Activated naive CD4-positive, alpha-beta T cell treated with anti-CD3 and anti-CD28 coated beads for 36 hours (primary cell): ENCODE measurements around the gene GRIK3. TPM values are rescaled to one million over a fixed set of nuclear protein-coding genes. Genes with fewer than 3 reads are reported as not detected.

Experiments
- CTCF ChIA-PET: fragments of 350-600 bp; sonication (Branson Sonifier 250); formaldehyde crosslinking; loops from one replicate; lab custom pipeline; 2021; ENCODE audit warnings: antibody characterized with exemption; lab: Charles Lee
- DNase-seq: peaks from one replicate; pipeline ENCODE4 v3.0.0-alpha.2; 2020
- H3K27ac Mint-ChIP-seq: one replicate; pipeline ENCODE4 v1.8.0; 2021; ENCODE audit warnings: mild to moderate bottlenecking, mixed read lengths
- H3K27me3 Mint-ChIP-seq: one replicate; pipeline ENCODE4 v1.8.0; 2021; ENCODE audit warnings: low read depth, mixed read lengths
- H3K36me3 Mint-ChIP-seq: one replicate; pipeline ENCODE4 v1.8.0; 2021; ENCODE audit warnings: low read depth, mixed read lengths
- H3K4me1 Mint-ChIP-seq: one replicate; pipeline ENCODE4 v1.8.0; 2021; ENCODE audit warnings: low read depth, mixed read lengths
- H3K4me3 Mint-ChIP-seq: one replicate; pipeline ENCODE4 v1.8.0; 2021; ENCODE audit warnings: mild to moderate bottlenecking, moderate library complexity, mixed read lengths
- H3K9me3 Mint-ChIP-seq: one replicate; pipeline ENCODE4 v1.8.0; 2021; ENCODE audit warnings: mixed read lengths
- intact Hi-C: fragments of 100-400 bp; cut with micrococcal nuclease; formaldehyde crosslinking; loops from one replicate; pipeline ENCODE4 v1.15.1; 2023
- total RNA-seq, 2 experiments: library from RNA; stranded (reverse); gene quantifications; one replicate each; pipeline ENCODE4 v1.2.3, GENCODE V29; 2021

Gene GRIK3
- total RNA-seq, 2 experiments from 2014 or later, result not detected

DNA sequence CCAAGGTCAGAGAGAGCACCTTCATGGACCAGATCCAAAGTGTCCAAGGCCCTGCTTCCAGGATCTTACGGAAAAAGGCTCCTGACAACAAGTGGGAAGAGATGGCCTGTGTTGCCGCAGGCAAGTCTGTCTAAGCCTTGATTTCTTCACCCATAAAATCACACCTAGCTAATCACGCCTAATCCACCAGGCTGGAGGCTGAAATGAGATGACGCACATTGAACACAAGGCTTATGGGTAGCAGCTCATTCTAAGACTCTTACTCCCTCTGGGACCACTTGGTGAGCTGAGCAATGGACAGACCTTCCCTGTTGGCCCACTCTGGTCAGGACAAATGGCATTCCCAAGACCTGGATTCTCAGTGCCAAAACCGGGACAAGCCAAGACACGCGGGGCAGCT, 38.2 kb downstream of the GRIK3 start:
- Mint-ChIP-seq H3K9me3 (no peaks in the 10 kb centered on the region), H3K4me1 (no peaks in the 10 kb centered on the region), H3K27me3 (peaks cover 7% of the 10 kb centered on the region), H3K27ac (no peak overlapping the region), H3K4me3 (no peak overlapping the region), H3K36me3 (no peaks in the 10 kb centered on the region)
- intact Hi-C loops, result no loop called here
- CTCF ChIA-PET, result no interaction called here
- DNase-seq, result no peak

DNA sequence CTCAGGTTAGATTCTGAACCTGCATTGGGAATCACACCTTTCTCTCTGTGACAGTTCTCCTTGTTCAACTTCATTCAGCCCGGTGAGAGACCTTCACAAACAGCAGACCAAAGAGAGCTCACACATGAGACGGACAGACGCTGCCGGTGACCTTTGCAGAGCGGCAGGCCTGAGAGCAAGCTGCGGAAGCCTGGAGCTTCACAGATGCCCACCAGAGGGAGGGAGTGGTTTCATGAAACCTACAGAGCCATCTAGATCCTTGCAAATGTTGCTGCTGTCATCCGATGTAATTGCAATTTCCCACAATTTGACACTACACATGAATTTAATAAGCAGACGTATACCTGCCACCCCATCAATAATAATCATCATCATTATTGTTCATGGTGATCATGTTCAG, 39.4 kb downstream of the GRIK3 start:
- intact Hi-C loops, result no loop called here

DNA sequence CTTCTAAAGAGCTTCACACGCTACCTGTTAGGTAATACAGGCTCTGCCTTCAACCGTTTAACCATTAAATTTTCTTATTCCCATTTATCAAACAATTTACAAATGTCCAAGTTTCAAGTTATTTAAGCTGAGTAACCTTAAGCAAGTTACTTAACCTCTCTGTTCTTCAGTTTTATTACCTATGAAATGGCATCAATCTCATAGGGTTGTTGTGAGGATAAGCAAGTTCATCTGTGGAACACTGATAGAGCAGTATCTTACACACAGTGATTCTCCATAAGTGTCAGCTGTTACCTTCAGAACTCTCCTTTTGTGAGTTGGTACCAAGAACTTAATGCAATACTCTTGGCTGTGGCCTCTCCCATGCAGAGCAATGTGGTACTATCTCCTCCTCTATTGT, 40.0 kb downstream of the GRIK3 start:
- Mint-ChIP-seq H3K27ac (no peak overlapping the region), H3K9me3 (no peaks in the 10 kb centered on the region), H3K4me1 (no peaks in the 10 kb centered on the region), H3K27me3 (peaks cover 10% of the 10 kb centered on the region), H3K36me3 (no peaks in the 10 kb centered on the region), H3K4me3 (no peak overlapping the region)
- no peak for DNase-seq
- CTCF ChIA-PET, result no interaction called here
- intact Hi-C loops, result no loop called here

More for the DNA sequence above, 39.4 kb downstream of the GRIK3 start:
- CTCF ChIA-PET, result no interaction called here
- DNase-seq, result no peak
- no peaks in the 10 kb centered on the region for H3K36me3 Mint-ChIP-seq
- H3K4me1 Mint-ChIP-seq, result no peaks in the 10 kb centered on the region
- no peaks in the 10 kb centered on the region for H3K9me3 Mint-ChIP-seq
- peaks cover 10% of the 10 kb centered on the region for H3K27me3 Mint-ChIP-seq
- H3K27ac Mint-ChIP-seq, result no peak overlapping the region
- H3K4me3 Mint-ChIP-seq, result no peak overlapping the region

DNA sequence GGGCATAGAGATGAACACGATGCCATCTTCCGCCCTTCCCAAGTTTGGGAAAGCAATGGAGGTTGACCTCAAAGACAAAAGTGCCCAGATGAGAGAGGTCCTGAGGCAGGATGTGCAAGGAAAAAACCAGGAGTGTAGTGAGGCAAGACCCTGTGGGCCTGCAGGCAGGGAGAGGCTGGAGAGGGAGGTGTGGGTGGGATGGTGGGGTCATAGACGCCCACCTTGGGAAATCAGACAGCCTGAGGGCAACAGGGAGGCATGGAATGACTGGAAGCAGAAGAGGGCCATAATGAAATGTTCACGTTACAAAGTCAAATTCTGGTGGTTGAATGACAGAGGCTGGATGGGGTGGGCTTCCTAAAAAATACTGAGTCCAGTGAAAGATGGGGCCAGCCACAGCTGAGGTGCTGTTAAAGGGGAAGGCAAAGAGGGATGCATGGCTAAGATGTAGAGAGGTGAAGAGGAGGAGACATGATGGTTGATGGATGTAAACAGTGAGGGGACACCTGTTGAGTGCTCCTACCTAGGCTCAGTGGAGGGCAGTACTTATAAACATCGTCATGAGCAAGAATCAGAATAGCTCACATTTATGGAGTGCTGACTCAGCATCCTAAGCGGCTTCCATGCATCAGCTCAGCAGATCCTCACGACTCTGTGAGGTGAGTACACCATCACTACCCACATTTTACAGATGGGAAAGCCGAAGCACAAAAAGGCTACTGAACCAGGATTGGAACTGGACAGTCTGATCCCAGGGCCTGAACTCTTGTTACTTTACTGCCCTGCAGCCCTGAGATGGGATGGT, 42.0 kb downstream of the GRIK3 start:
- H3K27me3 Mint-ChIP-seq, result peaks cover 13% of the 10 kb centered on the region
- H3K4me1 Mint-ChIP-seq, result no peaks in the 10 kb centered on the region
- no peak for DNase-seq
- H3K36me3 Mint-ChIP-seq, result no peaks in the 10 kb centered on the region
- intact Hi-C loops, result no loop called here
- no peaks in the 10 kb centered on the region for H3K9me3 Mint-ChIP-seq
- no peak overlapping the region for H3K27ac Mint-ChIP-seq
- CTCF ChIA-PET, result no interaction called here
- no peak overlapping the region for H3K4me3 Mint-ChIP-seq

DNA sequence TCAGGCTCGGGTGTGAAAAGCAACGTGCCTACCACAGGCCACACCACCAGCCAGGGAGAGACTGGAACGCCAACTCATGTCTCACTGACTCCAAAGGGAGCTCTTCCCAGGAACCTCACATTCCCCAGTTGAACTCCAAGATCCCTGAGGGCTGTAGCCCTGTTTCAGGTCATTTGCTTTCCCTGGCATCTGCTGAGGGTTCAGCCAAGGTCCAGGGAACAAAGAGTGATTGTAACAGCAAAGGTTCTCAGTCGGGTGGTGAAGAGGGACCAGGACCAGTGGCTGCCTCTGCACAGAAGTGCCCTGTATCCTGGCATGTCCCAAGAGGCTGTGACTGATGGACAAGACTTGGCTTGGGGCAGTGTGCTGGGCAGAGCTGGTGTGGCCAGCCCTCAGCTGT, 42.8 kb downstream of the GRIK3 start:
- no peaks in the 10 kb centered on the region for H3K4me1 Mint-ChIP-seq
- intact Hi-C loops, result no loop called here
- CTCF ChIA-PET, result no interaction called here
- H3K9me3 Mint-ChIP-seq, result no peaks in the 10 kb centered on the region
- no peak overlapping the region for H3K4me3 Mint-ChIP-seq
- no peak for DNase-seq
- H3K27ac Mint-ChIP-seq, result no peak overlapping the region
- no peaks in the 10 kb centered on the region for H3K36me3 Mint-ChIP-seq
- H3K27me3 Mint-ChIP-seq, result peaks cover 13% of the 10 kb centered on the region

DNA sequence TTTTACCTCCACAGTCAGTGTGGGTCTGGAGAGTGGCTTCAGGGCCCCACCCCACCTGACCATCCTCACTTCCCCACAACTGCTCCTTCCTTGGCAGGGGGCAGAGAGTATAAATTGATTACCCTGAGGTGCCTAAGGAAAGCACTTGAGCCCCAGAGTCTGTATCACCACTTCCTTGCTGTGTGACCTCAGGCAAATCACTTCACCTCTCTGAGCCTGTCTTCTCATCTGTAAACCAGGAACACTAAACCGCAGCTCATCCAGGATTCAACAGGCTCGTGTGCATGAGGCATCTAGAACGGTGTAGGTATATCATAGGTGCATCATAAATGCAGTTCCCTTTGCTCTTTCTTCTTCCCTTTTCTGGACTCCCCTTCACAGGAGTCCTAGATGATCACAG, 43.4 kb downstream of the GRIK3 start:
- no peaks in the 10 kb centered on the region for H3K36me3 Mint-ChIP-seq

DNA sequence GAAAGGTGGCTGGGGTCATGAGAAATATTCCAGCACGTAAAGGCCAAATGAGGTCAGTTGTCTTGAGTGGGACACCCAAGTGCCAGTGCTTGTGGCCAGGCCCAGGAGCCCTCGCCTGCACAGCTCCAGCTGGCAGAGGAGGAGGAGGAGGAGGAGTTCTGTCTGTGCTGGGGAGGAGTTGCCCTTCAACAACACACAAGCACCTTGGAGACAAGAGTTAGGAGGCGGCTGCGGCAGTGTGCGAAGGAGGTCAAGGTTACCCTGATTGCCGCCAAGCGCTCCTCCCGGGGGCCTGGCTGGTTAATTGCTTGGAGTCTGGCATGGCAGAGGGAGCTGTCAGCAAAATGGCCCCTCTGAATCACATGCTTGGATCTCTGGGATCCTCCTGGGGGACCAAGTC, 45.1 kb downstream of the GRIK3 start:
- Mint-ChIP-seq H3K27me3 (peaks cover 13% of the 10 kb centered on the region), H3K4me1 (no peaks in the 10 kb centered on the region), H3K36me3 (no peaks in the 10 kb centered on the region), H3K4me3 (no peak overlapping the region), H3K9me3 (no peaks in the 10 kb centered on the region), H3K27ac (no peak overlapping the region)
- intact Hi-C loops, result no loop called here
- CTCF ChIA-PET, result no interaction called here
- no peak for DNase-seq

More for the DNA sequence above, 43.4 kb downstream of the GRIK3 start:
- intact Hi-C loops, result no loop called here
- DNase-seq, result no peak
- Mint-ChIP-seq H3K27ac (no peak overlapping the region), H3K9me3 (no peaks in the 10 kb centered on the region), H3K27me3 (peaks cover 13% of the 10 kb centered on the region), H3K4me3 (no peak overlapping the region), H3K4me1 (no peaks in the 10 kb centered on the region)
- CTCF ChIA-PET, result no interaction called here

DNA sequence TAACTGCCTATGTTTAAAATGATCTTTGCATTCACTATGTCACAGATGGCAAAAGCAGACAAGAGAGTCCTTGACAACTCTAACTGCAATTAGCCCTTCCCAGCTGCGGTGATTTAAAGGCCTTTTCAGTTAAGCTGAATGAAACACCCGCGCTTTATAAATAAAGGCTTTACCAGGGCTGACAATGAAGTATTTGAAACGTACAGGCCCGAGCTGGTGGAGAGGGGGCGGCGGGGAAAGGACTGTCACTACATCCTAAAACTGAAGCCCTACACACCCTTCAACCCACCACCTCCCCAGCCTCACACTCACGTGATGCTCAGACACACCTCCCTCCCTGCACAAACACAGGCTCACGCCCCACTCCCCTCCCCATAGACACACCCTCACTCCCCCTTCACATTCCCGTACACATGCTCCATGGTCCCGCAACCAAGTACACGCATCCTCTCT, 45.5 kb downstream of the GRIK3 start:
- CTCF ChIA-PET, result no interaction called here
- intact Hi-C loops, result no loop called here
- Mint-ChIP-seq H3K4me1 (no peaks in the 10 kb centered on the region), H3K36me3 (no peaks in the 10 kb centered on the region), H3K27me3 (peaks cover 13% of the 10 kb centered on the region), H3K27ac (no peak overlapping the region), H3K9me3 (no peaks in the 10 kb centered on the region), H3K4me3 (no peak overlapping the region)
- no peak for DNase-seq

DNA sequence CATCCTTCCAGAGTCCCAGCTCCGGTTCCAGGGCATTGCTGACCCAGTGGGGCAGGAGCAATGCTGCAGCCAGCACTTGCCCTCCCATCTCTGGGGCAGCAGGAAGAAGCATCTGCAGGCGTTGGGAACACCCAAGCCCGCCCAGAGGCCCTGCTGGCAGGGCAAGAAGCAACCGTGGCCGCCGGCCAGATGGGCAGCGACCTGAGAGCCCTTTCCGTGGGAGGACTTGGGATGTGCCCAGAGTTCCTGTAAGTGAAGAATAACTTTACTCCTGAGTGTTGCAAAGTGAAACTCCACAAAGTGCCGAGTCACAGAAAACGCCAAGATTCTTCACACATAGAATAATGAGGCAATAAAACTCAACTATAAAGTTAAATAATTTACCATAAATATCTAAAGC, 46.0 kb downstream of the GRIK3 start:
- no peak overlapping the region for H3K27ac Mint-ChIP-seq
- intact Hi-C loops, result no loop called here
- CTCF ChIA-PET, result no interaction called here
- no peak overlapping the region for H3K4me3 Mint-ChIP-seq
- peaks cover 14% of the 10 kb centered on the region for H3K27me3 Mint-ChIP-seq
- no peaks in the 10 kb centered on the region for H3K4me1 Mint-ChIP-seq
- H3K36me3 Mint-ChIP-seq, result no peaks in the 10 kb centered on the region
- no peaks in the 10 kb centered on the region for H3K9me3 Mint-ChIP-seq
- no peak for DNase-seq

DNA sequence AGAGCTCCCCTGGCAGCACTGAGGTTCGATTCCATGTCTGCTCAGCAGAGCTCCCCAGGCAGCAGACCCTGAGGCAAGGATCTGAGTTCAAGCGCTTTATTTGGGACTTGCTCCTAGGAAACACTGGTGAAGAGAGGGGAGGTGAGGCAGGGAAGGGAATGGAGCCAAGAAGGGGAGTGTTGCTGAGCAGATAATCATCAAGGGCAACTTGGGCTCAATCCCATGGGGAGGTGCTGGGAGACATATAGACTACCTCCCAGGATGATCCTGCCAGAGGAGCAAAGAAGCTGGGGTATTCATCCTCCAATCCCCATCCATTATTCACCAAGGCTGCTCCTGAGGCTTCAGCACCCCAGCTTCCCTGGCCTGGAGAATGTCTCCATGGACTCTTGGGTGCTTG, 47.0 kb downstream of the GRIK3 start:
- CTCF ChIA-PET, result no interaction called here
- Mint-ChIP-seq H3K36me3 (no peaks in the 10 kb centered on the region), H3K9me3 (no peaks in the 10 kb centered on the region), H3K4me1 (no peaks in the 10 kb centered on the region), H3K27ac (no peak overlapping the region), H3K4me3 (no peak overlapping the region), H3K27me3 (peaks cover 17% of the 10 kb centered on the region)
- no peak for DNase-seq
- intact Hi-C loops, result no loop called here

DNA sequence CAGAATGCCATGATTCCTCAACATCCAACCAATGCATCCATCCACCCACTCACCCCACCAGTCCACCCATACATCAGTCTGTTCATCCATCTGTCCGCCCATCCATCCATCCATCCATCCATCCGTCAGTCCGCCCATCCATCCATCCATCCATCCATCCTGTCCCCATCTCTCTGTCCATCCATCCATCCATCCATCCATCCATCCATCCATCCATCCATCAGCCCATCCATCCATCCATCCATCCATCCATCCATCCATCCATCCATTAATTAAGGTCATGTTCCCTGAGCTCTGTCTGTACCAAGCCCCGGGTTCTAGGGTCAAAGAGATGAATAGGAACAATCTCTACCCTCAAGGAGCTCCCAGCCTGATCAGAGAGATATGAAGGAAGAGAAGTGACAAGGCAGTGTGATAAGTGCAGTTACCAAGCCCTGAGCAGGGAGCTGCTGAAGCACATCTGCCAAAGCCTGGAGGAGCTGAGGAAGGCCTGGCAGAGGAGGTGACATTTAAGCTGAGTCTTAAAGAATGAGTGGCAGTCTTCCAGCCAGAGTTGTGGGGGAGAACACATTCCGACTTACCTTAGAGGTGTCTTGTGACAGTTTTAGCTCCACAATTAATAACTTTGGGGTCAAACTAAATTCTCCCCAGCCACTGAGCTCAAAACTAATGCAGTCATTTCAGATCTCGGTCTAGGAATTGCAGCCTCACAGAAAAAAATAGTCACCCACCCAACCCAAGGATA, 47.9 kb downstream of the GRIK3 start:
- CTCF ChIA-PET, result interaction anchor here (1.1 kb wide), 1 partner anchor 14 kb away, joined by 3 read pairs; no protein-coding TSS in a partner anchor
- no peak overlapping the region for H3K27ac Mint-ChIP-seq
- H3K9me3 Mint-ChIP-seq, result no peaks in the 10 kb centered on the region
- no peaks in the 10 kb centered on the region for H3K36me3 Mint-ChIP-seq
- intact Hi-C loops, result no loop called here
- no peak overlapping the region for H3K4me3 Mint-ChIP-seq
- H3K27me3 Mint-ChIP-seq, result peaks cover 14% of the 10 kb centered on the region
- H3K4me1 Mint-ChIP-seq, result no peaks in the 10 kb centered on the region
- no peak for DNase-seq

DNA sequence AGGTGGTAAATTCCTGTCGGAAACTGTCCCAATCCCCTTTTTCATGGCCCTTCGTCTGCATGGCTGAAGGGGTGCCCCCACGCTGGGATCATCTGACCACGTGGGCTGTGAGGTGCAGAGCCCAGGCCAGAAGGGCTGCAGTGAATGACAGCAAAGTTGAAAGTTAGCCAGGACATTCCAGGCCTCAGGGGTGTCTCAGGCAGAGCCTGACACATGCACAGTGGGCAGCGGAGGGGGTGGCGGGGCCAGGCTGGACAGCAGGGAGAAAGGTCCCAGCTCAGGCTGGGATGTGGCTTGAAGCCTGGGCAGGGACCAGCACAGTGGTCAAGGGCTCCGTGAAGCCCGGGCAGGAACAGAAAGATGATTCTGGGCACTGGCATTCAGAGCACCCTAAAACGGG, 49.6 kb downstream of the GRIK3 start:
- DNase-seq, result no peak
- no peak overlapping the region for H3K4me3 Mint-ChIP-seq

DNA sequence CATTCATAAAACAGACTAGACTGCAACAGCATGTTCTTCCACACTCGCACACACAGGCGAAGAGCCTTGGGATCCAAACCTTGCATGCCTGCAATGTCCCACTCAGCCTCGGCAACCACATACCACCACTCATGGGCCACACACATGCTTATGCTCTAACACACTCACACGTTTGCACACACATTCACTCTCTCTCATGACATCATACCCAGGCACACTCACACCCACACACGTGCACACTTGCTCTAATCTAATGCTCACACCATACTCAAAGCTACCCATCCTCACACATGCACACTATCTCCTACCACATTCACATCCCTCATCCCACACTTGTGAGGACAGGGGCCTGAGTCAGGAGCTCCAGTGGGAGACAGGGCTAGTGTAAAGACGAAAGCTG, 50.3 kb downstream of the GRIK3 start:
- H3K4me3 Mint-ChIP-seq, result no peak overlapping the region
- no peak for DNase-seq
- H3K36me3 Mint-ChIP-seq, result no peaks in the 10 kb centered on the region
- CTCF ChIA-PET, result no interaction called here
- H3K4me1 Mint-ChIP-seq, result no peaks in the 10 kb centered on the region
- no peak overlapping the region for H3K27ac Mint-ChIP-seq
- intact Hi-C loops, result no loop called here
- peaks cover 10% of the 10 kb centered on the region for H3K27me3 Mint-ChIP-seq
- no peaks in the 10 kb centered on the region for H3K9me3 Mint-ChIP-seq

More for the DNA sequence above, 49.6 kb downstream of the GRIK3 start:
- Mint-ChIP-seq H3K27ac (no peak overlapping the region), H3K27me3 (peaks cover 11% of the 10 kb centered on the region), H3K4me1 (no peaks in the 10 kb centered on the region), H3K9me3 (no peaks in the 10 kb centered on the region), H3K36me3 (no peaks in the 10 kb centered on the region)
- intact Hi-C loops, result no loop called here
- CTCF ChIA-PET, result no interaction called here
